C4-2B (cell line): ENCODE data around the gene MUC13.

Experiments
- H3K27ac ChIP-seq: fragments of 450-650 bp; 2 replicates; pipeline ENCODE4 v1.5.1; 2017
- CTCF ChIP-seq: fragments of 450-650 bp; conservative IDR thresholded peaks from 2 replicates; pipeline ENCODE4 v1.5.1; 2017; ENCODE audit warnings: mild to moderate bottlenecking
- ZFX ChIP-seq: fragments of 450-650 bp; IDR thresholded peaks from 2 replicates; pipeline ENCODE4 v1.6.1; 2017

MUC13 gene

GRCh38 chr3:124934577-124934976, at the start of gene MUC13:
TSS of gene MUC13 (minus strand) at chr3:124934751. CDS start at chr3:124934712, 39 bp downstream.
- H3K27ac ChIP-seq: no peak within 1 kb of the TSS
- no peak for TF ChIP-seq CTCF
- TF ChIP-seq ZFX: no peak

GRCh38 chr3:124982855-124983254, 48.3 kb upstream of the MUC13 start:
- TF ChIP-seq ZFX: no peak
- no peak for TF ChIP-seq CTCF

GRCh38 chr3:124981472-124981871, 46.9 kb upstream of the MUC13 start:
- no peak for TF ChIP-seq CTCF
- TF ChIP-seq ZFX: no peak
- no peak overlapping the region for H3K27ac ChIP-seq

More at GRCh38 chr3:124982855-124983254, 48.3 kb upstream of the MUC13 start:
- no peak overlapping the region for H3K27ac ChIP-seq

- no peak overlapping the region for H3K27ac ChIP-seq
- no peak for TF ChIP-seq CTCF
- TF ChIP-seq ZFX: no peak
Observed at GRCh38 chr3:124978627-124979026, 44.1 kb upstream of the MUC13 start.

- TF ChIP-seq CTCF: no peak
- H3K27ac ChIP-seq: no peak overlapping the region
Observed at GRCh38 chr3:124976383-124976782, 41.8 kb upstream of the MUC13 start.

- no peak for TF ChIP-seq CTCF
- TF ChIP-seq ZFX: no peak
- no peak overlapping the region for H3K27ac ChIP-seq
Observed at GRCh38 chr3:124974691-124975090, 40.1 kb upstream of the MUC13 start.

- TF ChIP-seq CTCF: no peak
- TF ChIP-seq ZFX: no peak
- H3K27ac ChIP-seq: peak overlapping the region; percentile 19; the same call in 1 of the 2 replicates
Observed at GRCh38 chr3:124973290-124973689, 38.7 kb upstream of the MUC13 start.
